ENCODE results near the gene EMD.

Gene EMD

DNA sequence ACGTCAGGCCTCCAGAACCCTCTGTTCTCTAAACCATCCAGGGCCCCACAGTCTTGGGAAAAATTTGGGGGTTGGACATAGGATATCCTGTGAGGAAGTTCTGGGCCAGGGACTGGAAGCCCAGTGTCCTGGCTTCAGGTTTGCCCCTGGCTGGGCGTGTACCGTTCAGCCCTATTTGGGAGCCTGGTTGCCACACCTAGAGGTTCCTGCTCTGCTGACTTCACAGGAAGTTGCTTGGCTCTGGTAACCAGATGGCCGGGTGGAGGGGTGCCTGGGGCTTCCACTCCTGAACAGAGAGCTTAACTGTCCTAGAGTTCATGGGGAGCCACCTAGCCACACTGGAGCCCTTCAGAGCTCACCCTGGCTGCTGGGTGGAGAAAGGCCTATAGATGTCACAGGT is 33.4 kb downstream of the EMD start:
- in situ Hi-C loops (cut with MboI; ENCODE audit: low sequenced_read_pairs), result no loop called here

DNA sequence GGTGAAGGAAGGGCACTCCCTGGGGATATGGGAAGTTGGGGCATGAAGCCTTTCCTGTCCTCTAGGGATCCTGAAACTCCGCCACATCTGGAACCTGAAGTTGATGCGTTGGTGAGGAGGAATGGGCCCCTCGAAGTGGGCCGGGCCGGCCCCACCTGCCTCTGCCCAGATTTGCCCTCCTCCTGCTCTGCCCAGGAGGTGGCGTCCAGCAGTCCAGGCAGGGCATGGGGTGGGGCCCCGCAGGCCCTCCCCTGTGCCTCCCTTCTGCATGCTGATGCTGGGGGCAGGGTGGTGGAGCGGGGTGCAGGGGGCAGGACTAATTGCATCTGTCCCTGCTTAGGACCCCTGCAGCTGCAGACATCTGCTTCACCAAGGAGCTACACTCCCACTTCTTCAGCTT is 34.0 kb downstream of the EMD start:
- in situ Hi-C loops (cut with MboI; ENCODE audit: low sequenced_read_pairs), result no loop called here

DNA sequence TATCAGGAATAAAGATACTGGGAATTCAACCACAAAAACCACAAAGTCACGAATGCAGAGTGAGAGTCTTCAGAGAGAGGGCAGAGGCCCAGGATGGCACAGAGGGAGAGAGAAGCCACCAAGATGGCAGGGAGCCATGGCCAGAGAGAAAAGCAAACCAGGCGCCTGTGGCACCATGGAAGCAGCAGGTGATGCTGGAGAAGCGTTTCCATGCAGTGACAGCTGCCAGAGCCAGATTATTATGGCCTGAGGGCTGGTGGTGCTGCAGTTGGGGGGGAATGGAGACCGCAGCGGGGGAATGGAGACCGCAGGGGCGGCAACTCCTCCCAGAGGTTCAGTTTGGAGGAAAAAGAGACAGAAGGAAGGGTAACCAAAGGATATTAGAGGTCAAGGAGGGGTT is 38.1 kb downstream of the EMD start:
- in situ Hi-C loops (cut with MboI; ENCODE audit: low sequenced_read_pairs), result no loop called here

DNA sequence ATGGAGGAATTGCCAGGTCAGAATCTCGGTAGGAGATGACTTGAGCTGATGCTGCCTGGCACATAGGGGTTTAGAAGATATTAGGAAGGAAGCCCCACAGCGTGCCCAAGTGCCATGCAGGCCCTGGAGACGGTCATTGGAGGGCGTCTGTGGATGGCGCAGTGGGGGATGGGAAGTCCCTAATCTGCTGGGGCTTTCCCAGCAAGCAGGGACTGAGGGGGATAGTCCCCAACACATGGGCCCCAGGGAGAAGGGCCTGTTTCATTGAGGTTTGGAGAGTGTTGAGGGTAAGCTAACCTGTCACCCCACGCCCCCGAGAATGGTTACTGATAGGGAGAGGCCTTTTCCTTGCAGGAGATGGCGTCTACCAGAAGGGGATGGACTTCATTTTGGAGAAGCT is 40.1 kb downstream of the EMD start:
- in situ Hi-C loops (cut with MboI; ENCODE audit: low sequenced_read_pairs), result no loop called here

DNA sequence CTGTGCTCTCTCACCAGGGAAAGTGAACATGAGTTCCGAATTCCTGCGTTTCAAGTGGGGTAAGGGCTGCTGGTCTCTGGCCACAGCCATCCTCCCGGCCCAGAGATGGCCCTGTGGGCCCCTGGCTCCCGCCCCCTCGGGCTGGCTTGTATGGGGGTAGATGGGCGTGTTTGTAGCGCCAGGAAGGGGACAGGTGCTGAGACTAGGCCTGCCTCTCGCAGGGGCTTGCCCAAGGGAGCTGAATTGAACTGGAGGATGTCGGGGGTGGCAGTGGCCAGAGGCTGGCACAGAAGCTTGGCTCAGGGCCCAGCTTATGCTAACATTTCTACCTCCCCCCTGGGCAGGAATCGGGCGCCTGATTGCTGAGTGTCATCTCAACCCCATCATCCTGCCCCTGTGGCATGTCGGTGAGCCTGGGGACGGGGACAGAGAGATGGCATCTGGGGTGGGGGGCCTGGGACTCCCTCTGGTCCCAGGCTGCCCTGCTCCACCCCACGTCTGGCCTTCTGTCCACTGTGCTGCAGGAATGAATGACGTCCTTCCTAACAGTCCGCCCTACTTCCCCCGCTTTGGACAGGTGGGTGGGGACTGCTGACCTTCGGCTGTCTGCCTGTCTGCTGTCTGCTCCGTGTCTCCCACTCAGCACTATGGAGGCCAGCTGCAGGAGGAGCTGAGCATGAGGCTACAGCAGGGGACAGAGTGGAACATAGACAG is 40.8 kb downstream of the EMD start:
- in situ Hi-C loops (cut with MboI; ENCODE audit: low sequenced_read_pairs), result no loop called here

GRCh38 chrX:154420402-154420756 is 41.3 kb downstream of the EMD start:
- in situ Hi-C loops (cut with MboI; ENCODE audit: low sequenced_read_pairs), result no loop called here

DNA sequence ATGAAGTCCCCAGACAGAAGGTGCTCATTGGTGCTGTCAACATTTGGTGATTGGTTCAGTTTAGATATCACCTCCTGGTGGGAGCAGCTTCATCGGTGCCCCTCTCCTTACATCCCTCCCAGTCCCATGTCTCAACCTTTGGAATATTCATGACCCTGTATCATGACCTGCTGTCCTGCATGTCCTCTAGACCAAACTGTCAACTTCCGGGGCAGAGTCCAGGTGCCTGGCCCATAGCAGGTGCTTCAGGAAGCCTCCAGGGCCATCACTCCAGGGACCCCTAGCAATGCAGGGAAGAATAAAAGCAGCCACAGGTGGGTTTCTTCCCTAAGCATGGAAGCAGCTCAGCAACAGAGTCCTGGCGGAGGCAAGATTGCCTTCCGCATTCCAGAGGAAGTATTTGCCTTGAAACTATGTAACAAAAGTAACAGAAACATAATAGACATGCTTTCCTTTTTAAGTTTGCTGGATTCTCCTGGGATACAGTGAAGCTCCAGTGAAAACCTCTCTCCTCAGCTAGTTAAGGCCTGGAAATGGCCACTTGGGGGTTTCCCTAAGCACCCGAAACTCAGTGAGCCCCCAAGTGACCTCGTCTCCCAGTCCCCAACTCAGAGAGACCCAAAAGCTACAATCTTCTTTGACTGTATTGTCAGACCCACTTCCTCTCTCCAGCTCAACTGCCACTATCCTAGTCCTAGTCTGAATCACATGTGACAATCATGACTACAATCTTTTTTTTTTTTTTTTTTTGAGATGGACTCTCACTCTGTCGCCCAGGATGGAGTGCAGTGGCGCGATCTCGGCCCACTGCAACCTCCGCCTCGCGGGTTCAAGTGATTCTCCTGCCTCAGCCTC is 48.0 kb downstream of the EMD start:
- in situ Hi-C loops (cut with MboI; ENCODE audit: low sequenced_read_pairs), result no loop called here

DNA sequence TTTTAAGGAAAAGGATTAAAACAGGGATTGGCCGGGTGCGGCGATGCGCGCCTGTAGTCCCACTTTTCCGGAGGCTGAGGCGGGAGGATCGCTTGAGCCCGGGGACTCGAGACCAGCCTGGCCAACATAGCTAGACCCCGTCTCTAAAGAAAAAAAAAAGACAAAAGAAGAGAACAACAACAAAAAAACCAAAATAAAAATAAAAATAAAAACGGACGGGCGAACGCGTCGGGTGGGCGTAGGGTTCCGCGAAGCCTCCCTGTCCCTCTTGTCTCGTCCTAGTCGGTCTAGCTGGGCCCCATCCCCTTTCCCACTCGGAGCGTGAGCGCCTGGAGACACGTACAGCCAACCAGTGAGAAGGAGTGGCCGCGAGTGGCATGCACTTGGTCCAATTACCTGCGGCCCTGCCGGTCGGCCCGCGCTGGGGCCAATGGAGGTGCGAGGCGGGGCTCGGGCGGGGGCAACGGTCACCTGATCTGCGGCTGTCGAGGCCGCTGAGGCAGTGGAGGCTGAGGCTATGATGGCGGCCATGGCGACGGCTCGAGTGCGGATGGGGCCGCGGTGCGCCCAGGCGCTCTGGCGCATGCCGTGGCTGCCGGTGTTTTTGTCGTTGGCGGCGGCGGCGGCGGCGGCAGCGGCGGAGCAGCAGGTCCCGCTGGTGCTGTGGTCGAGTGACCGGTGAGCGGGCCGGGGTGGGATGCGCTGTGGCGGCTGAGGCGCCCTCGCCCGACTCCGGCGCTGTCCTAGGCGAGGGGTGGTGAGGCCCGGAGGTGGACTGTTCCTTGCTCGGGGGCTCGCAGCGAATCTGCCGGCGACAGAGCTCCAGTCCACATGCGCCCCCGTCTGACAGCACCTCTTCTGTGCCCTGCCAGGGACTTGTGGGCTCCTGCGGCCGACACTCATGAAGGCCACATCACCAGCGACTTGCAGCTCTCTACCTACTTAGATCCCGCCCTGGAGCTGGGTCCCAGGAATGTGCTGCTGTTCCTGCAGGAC is 49.4 kb downstream of the EMD start, which contains the start of gene ATP6AP1:
ATP6AP1 (plus strand) TSS at position 502 of the 996 bp plus-strand sequence; CDS start at position 518, 16 bp downstream.
- in situ Hi-C loops (cut with MboI; ENCODE audit: low sequenced_read_pairs), result no loop called here

DNA sequence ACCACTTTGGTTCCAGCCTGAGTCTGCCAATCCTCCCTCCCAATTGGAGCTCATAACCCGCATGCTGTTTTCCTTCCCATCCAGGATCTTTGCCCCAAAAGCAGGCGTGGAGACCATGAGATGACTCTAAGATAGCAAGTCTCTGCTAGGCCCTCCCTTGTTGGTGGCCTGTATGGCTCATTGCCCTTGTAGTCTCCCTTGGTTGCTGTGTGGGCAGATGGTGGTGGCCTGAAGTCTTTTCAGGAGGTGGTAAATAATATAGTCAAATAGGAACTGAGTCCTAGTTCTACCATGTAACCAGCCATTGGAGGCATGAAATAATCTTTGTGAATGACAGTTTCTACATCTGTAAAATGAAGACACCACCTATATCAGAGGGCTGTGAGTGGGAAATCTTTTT is 50.6 kb downstream of the EMD start:
- in situ Hi-C loops (cut with MboI; ENCODE audit: low sequenced_read_pairs), result no loop called here

GRCh38 chrX:154430479-154430878 is 51.4 kb downstream of the EMD start:
- in situ Hi-C loops (cut with MboI; ENCODE audit: low sequenced_read_pairs), result no loop called here

GRCh38 chrX:154430916-154431315 is 51.8 kb downstream of the EMD start:
- in situ Hi-C loops (cut with MboI; ENCODE audit: low sequenced_read_pairs), result no loop called here

Measured in hTERT RPE-1 (cell line).